ENCODE results near the gene DAAM1. TPM values are rescaled to one million over a fixed set of nuclear protein-coding genes. Genes with fewer than 3 reads are reported as not detected.
A peak's percentile ranks its signal among the peaks of the same experiment; 100 is the strongest.

The DAAM1 gene
- total RNA-seq, 4 donors from 2014 or later: 40.0 to 86.7 (median 57.6) TPM

GRCh38 chr14:59344691-59345455 is 156.4 kb downstream of the DAAM1 start:
- H3K4me3 ChIP-seq: no peak overlapping the region
- H3K4me1 ChIP-seq: peaks cover 0 to 33% (median 10%) of the 10 kb centered on the region in 4 donors
- TF ChIP-seq POLR2A (IDR thresholded peaks at IDR 0.05) (no peak), EP300 (IDR thresholded peaks at IDR 0.05) (no peak)
- WGBS, 2 donors: 81 to 82% methylated on average over 10 of the region's 10 CpGs
- no peak for DNase-seq (ENCODE audit: low spot score in 2 of 2)
- no peaks in the 10 kb centered on the region for H3K9me3 ChIP-seq
- no peaks in the 10 kb centered on the region for H3K27me3 ChIP-seq
- peaks cover 0 to 37% (median 0%) of the 10 kb centered on the region in 3 donors for H3K36me3 ChIP-seq
- H3K27ac ChIP-seq: no peak overlapping the region

GRCh38 chr14:59346329-59346728 is 157.9 kb downstream of the DAAM1 start:
- no peaks in the 10 kb centered on the region for H3K9me3 ChIP-seq
- no peak for TF ChIP-seq CTCF (IDR thresholded peaks at IDR 0.05)
- TF ChIP-seq POLR2A (IDR thresholded peaks at IDR 0.05): no peak
- TF ChIP-seq EP300 (IDR thresholded peaks at IDR 0.05): no peak
- peaks cover 0 to 34% (median 10%) of the 10 kb centered on the region in 4 donors for H3K4me1 ChIP-seq
- peaks cover 0 to 38% (median 0%) of the 10 kb centered on the region in 3 donors for H3K36me3 ChIP-seq
- 97 to 98% methylated on average over 1 of the region's 1 CpG for WGBS, 2 donors
- H3K27ac ChIP-seq: peak overlapping the region in 3 of 4 donors; percentile 40 to 74 (median 73)
- no peak for DNase-seq (ENCODE audit: low spot score in 2 of 2)
- H3K4me3 ChIP-seq: no peak overlapping the region
- no peaks in the 10 kb centered on the region for H3K27me3 ChIP-seq

GRCh38 chr14:59346796-59347510 is 158.5 kb downstream of the DAAM1 start:
- TF ChIP-seq CTCF (IDR thresholded peaks at IDR 0.05) (no peak), POLR2A (IDR thresholded peaks at IDR 0.05) (no peak), EP300 (IDR thresholded peaks at IDR 0.05) (no peak)
- Histone ChIP-seq H3K36me3 (peaks cover 0 to 41% (median 0%) of the 10 kb centered on the region in 3 donors), H3K4me1 (peaks cover 0 to 34% (median 10%) of the 10 kb centered on the region in 4 donors), H3K27ac (peak overlapping the region in 3 of 4 donors; percentile 40 to 74 (median 73)), H3K4me3 (no peak overlapping the region), H3K9me3 (no peaks in the 10 kb centered on the region), H3K27me3 (no peaks in the 10 kb centered on the region)
- 24 to 32% methylated on average over 5 of the region's 5 CpGs for WGBS, 2 donors
- no peak for DNase-seq (ENCODE audit: low spot score in 2 of 2)

GRCh38 chr14:59347511-59347900 is 159.0 kb downstream of the DAAM1 start:
- 50 to 67% methylated on average over 5 of the region's 5 CpGs for WGBS, 2 donors
- Histone ChIP-seq H3K4me1 (peaks cover 0 to 34% (median 10%) of the 10 kb centered on the region in 4 donors), H3K9me3 (no peaks in the 10 kb centered on the region), H3K36me3 (peaks cover 0 to 47% (median 0%) of the 10 kb centered on the region in 3 donors), H3K27me3 (no peaks in the 10 kb centered on the region), H3K27ac (peak overlapping the region in 2 of 4 donors; percentile 73 to 74), H3K4me3 (no peak overlapping the region)
- TF ChIP-seq CTCF (IDR thresholded peaks at IDR 0.05) (no peak), EP300 (IDR thresholded peaks at IDR 0.05) (no peak), POLR2A (IDR thresholded peaks at IDR 0.05) (no peak)
- no peak for DNase-seq (ENCODE audit: low spot score in 2 of 2)

- peaks cover 0 to 47% (median 0%) of the 10 kb centered on the region in 3 donors for H3K36me3 ChIP-seq
- no peak for DNase-seq (ENCODE audit: low spot score in 2 of 2)
- WGBS, 2 donors: 89 to 92% methylated on average over 3 of the region's 3 CpGs
- peaks cover 0 to 34% (median 10%) of the 10 kb centered on the region in 4 donors for H3K4me1 ChIP-seq
- H3K9me3 ChIP-seq: no peaks in the 10 kb centered on the region
- H3K27me3 ChIP-seq: no peaks in the 10 kb centered on the region
- no peak for TF ChIP-seq EP300 (IDR thresholded peaks at IDR 0.05)
- no peak for TF ChIP-seq CTCF (IDR thresholded peaks at IDR 0.05)
- no peak for TF ChIP-seq POLR2A (IDR thresholded peaks at IDR 0.05)
- H3K27ac ChIP-seq: peak overlapping the region in 2 of 4 donors; percentile 73 to 74
- no peak overlapping the region for H3K4me3 ChIP-seq
These were observed 159.4 kb downstream of the DAAM1 start for GRCh38 chr14:59347915-59348314.
